PC-9 (cell line): ENCODE measurements around the gene CUX1. TPM values are rescaled to one million over a fixed set of nuclear protein-coding genes. Genes with fewer than 3 reads are reported as not detected.

Source experiments
- BruUV-seq: library from RNA; stranded (reverse); fragments of 400-500 nt; replicated peaks from 2 replicates; lab custom pipeline; 2021; lab: Mats Ljungman, UMichigan
- CTCF ChIA-PET: fragments of 300-600 bp; sonication (Branson Sonifier 250); formaldehyde crosslinking; loops from one replicate; lab custom pipeline; 2022; ENCODE audit warnings: antibody characterized with exemption; lab: Charles Lee
- POLR2A ChIA-PET: fragments of 300-600 bp; sonication (Branson Sonifier 250); formaldehyde crosslinking; loops from one replicate; lab custom pipeline; 2022; ENCODE audit warnings: antibody characterized with exemption; ENCODE audit not compliant: unreplicated experiment; lab: Charles Lee
- DNase-seq, 2 experiments: peaks; one replicate each; pipeline versions ENCODE4 v3.0.0 to v3.0.0-alpha.2; 2015 to 2022; ENCODE audit warnings: mixed read lengths in 1 of 2
- H2AFZ ChIP-seq: fragments of 200-600 bp; sonication (generic); 2 replicates; pipeline ENCODE4 v1.8.1; 2017; ENCODE audit warnings: antibody characterized with exemption
- H3F3A ChIP-seq: fragments of 200-600 bp; sonication (generic); 2 replicates; pipeline ENCODE4 v1.8.1; 2017; ENCODE audit warnings: antibody characterized with exemption, mild to moderate bottlenecking, low read depth; ENCODE audit not compliant: insufficient read depth
- H3K27ac ChIP-seq: fragments of 200-600 bp; sonication (generic); 2 replicates; pipeline ENCODE4 v1.6.1; 2016; ENCODE audit warnings: mixed run types
- H3K27me3 ChIP-seq: fragments of 200-600 bp; sonication (generic); 2 replicates; pipeline ENCODE4 v1.6.1; 2016; ENCODE audit warnings: low read depth, mixed run types; ENCODE audit not compliant: insufficient read depth
- H3K36me3 ChIP-seq: fragments of 200-600 bp; sonication (generic); 2 replicates; pipeline ENCODE4 v1.6.1; 2016; ENCODE audit warnings: low read depth, mixed run types
- H3K4me1 ChIP-seq: fragments of 200-600 bp; sonication (generic); replicated peaks from 2 replicates; pipeline ENCODE4 v1.6.1; 2016; ENCODE audit warnings: mixed run types; ENCODE audit not compliant: insufficient read depth
- H3K4me2 ChIP-seq: fragments of 200-600 bp; sonication (generic); 2 replicates; pipeline ENCODE4 v1.6.1; 2017; ENCODE audit warnings: mixed run types
- H3K4me3 ChIP-seq: fragments of 200-600 bp; sonication (generic); 2 replicates; pipeline ENCODE4 v1.6.1; 2016; ENCODE audit warnings: mixed run types
- H3K79me2 ChIP-seq: fragments of 200-600 bp; sonication (generic); 2 replicates; pipeline ENCODE4 v1.6.1; 2017; ENCODE audit warnings: low read depth, mixed run types
- H3K9me2 ChIP-seq: fragments of 200-600 bp; sonication (generic); 2 replicates; pipeline ENCODE4 v1.8.1; 2017; ENCODE audit warnings: mild to moderate bottlenecking; ENCODE audit not compliant: insufficient read depth
- H3K9me3 ChIP-seq: fragments of 200-600 bp; sonication (generic); 2 replicates; pipeline ENCODE4 v1.8.1; 2016; ENCODE audit warnings: low read depth; ENCODE audit not compliant: insufficient read depth
- H4K20me1 ChIP-seq: fragments of 200-600 bp; sonication (generic); 2 replicates; pipeline ENCODE4 v1.8.1; 2017; ENCODE audit not compliant: insufficient read depth
- CTCF ChIP-seq: fragments of 200-600 bp; sonication (generic); conservative IDR thresholded peaks from 2 replicates; pipeline ENCODE4 v1.6.1; 2017; ENCODE audit warnings: mixed run types, antibody characterized with exemption, mild to moderate bottlenecking, moderate library complexity
- EZH2 ChIP-seq: fragments of 200-600 bp; sonication (generic); IDR thresholded peaks from 2 replicates; pipeline ENCODE4 v1.8.0; 2017; ENCODE audit warnings: antibody characterized with exemption, low read depth
- intact Hi-C: fragments of 100-400 bp; cut with micrococcal nuclease; formaldehyde crosslinking; loops from one replicate; pipeline ENCODE4 v1.10.0; 2022; ENCODE audit not compliant: unreplicated experiment
- total RNA-seq: library from RNA; stranded (reverse); gene quantifications from 2 replicates; pipeline ENCODE4 v1.2.3, GENCODE V29; 2021

Gene CUX1
- total RNA-seq, 1 experiment from 2014 or later = 83.3 TPM

- BruUV-seq = no TSS peak
- no peaks in the 10 kb centered on the region for H3K9me3 ChIP-seq
- DNase-seq = no peak
- H3K4me2 ChIP-seq = no peak overlapping the region
- no peaks in the 10 kb centered on the region for H3K36me3 ChIP-seq
- H3K4me1 ChIP-seq = peaks cover 6% of the 10 kb centered on the region
- H3K27ac ChIP-seq = no peak overlapping the region
- H3K9me2 ChIP-seq = no peaks in the 10 kb centered on the region
- no peaks in the 10 kb centered on the region; the same call in 1 of the 2 replicates for H3F3A ChIP-seq
- H3K4me3 ChIP-seq = no peak overlapping the region
- H2AFZ ChIP-seq = no peak overlapping the region
- H4K20me1 ChIP-seq = no peaks in the 10 kb centered on the region
- no peaks in the 10 kb centered on the region for H3K27me3 ChIP-seq
- ChIA-PET CTCF (no interaction called here), POLR2A (no interaction called here)
- intact Hi-C loops = no loop called here
- TF ChIP-seq CTCF (no peak), EZH2 (no peak)
- no peaks in the 10 kb centered on the region for H3K79me2 ChIP-seq
These were observed 227.7 kb downstream of the CUX1 start for GRCh38 chr7:102044984-102045673.

- Histone ChIP-seq H2AFZ (no peak overlapping the region), H3K4me1 (peaks cover 6% of the 10 kb centered on the region), H3K4me2 (no peak overlapping the region), H3K27ac (no peak overlapping the region), H3K27me3 (no peaks in the 10 kb centered on the region), H3K9me3 (no peaks in the 10 kb centered on the region), H3K9me2 (no peaks in the 10 kb centered on the region), H3K4me3 (no peak overlapping the region), H3F3A (no peaks in the 10 kb centered on the region; the same call in 1 of the 2 replicates), H4K20me1 (no peaks in the 10 kb centered on the region), H3K36me3 (no peaks in the 10 kb centered on the region), H3K79me2 (no peaks in the 10 kb centered on the region)
- intact Hi-C loops = no loop called here
- CTCF ChIA-PET = no interaction called here
- no TSS peak for BruUV-seq
- no peak for TF ChIP-seq CTCF
- no peak for TF ChIP-seq EZH2
- no peak for DNase-seq
- POLR2A ChIA-PET = no interaction called here
These were observed 228.4 kb downstream of the CUX1 start for GRCh38 chr7:102045681-102046372.

- Histone ChIP-seq H3F3A (no peaks in the 10 kb centered on the region; the same call in 1 of the 2 replicates), H3K27me3 (no peaks in the 10 kb centered on the region), H3K4me3 (no peak overlapping the region), H2AFZ (no peak overlapping the region), H3K4me2 (no peak overlapping the region), H3K4me1 (peaks cover 6% of the 10 kb centered on the region), H3K9me2 (no peaks in the 10 kb centered on the region), H3K79me2 (no peaks in the 10 kb centered on the region), H4K20me1 (no peaks in the 10 kb centered on the region), H3K9me3 (no peaks in the 10 kb centered on the region), H3K27ac (no peak overlapping the region), H3K36me3 (no peaks in the 10 kb centered on the region)
- ChIA-PET POLR2A (no interaction called here), CTCF (no interaction called here)
- intact Hi-C loops = no loop called here
- BruUV-seq = no TSS peak
- no peak for TF ChIP-seq EZH2
- no peak for TF ChIP-seq CTCF
- no peak for DNase-seq
These were observed 229.1 kb downstream of the CUX1 start for GRCh38 chr7:102046373-102047117.
